A549 (cell line): ENCODE data around the gene ANKRD13C. TPM values are rescaled to one million over a fixed set of nuclear protein-coding genes. Genes with fewer than 3 reads are reported as not detected.

Experiments
- ATAC-seq, 2 experiments: fragments of 200-7000 bp in 1 of 2; fragments of >200 bp in 1 of 2; cut with Nextera tagmentation in 1 of 2; cut with Tn5 transposase in 1 of 2; 3 replicates each; pipeline versions ENCODE4 v1.8.0 to v1.9.1; 2018 to 2020; ENCODE audit warnings: mild to moderate bottlenecking in 1 of 2, moderate library complexity in 1 of 2
- CTCF ChIA-PET: fragments of 300-600 bp; sonication (Branson Sonifier 250); formaldehyde crosslinking; extraction: SDS; loops from one replicate; lab custom pipeline; 2021; ENCODE audit warnings: antibody characterized with exemption, inconsistent platforms; lab: Yijun Ruan, JAX
- POLR2A ChIA-PET: fragments of 350-600 bp; formaldehyde crosslinking; extraction: SDS; loops from one replicate; lab custom pipeline; 2021; ENCODE audit warnings: antibody characterized with exemption, inconsistent platforms; lab: Yijun Ruan, JAX
- DNase-seq, 2 experiments: peaks; one replicate each; pipeline versions ENCODE4 v3.0.0 to v3.0.0-alpha.2; 2011 to 2016; ENCODE audit warnings: low read depth in 1 of 2, low spot score in 1 of 2
- FAIRE-seq: peaks from 2 replicates; lab custom pipeline; 2011; peaks lifted over from hg19 to GRCh38; lab: Jason Lieb, UNC
- H3K27ac ChIP-seq, 2 experiments: fragments of >200 bp; sonication (Bioruptor Twin); formaldehyde crosslinking; 3 replicates each; pipeline ENCODE4 v1.5.1; 2016 to 2017
- H3K4me1 ChIP-seq: fragments of >200 bp; sonication (Bioruptor Twin); formaldehyde crosslinking; 3 replicates; pipeline ENCODE4 v1.6.1; 2016
- H3K4me2 ChIP-seq: fragments of >200 bp; sonication (Bioruptor Twin); formaldehyde crosslinking; 3 replicates; pipeline ENCODE4 v1.6.1; 2016
- H3K4me3 ChIP-seq: fragments of >200 bp; sonication (Bioruptor Twin); formaldehyde crosslinking; 3 replicates; pipeline ENCODE4 v1.5.1; 2016
- H3K9me3 ChIP-seq: fragments of >200 bp; sonication (Bioruptor Twin); formaldehyde crosslinking; 3 replicates; pipeline ENCODE4 v1.6.1; 2016
- CEBPB ChIP-seq, 2 experiments: fragments of >200 bp in 1 of 2; sonication (Bioruptor Twin) in 1 of 2; formaldehyde crosslinking in 1 of 2; IDR thresholded peaks; 2 replicates each; pipeline ENCODE4 v1.6.1; 2012 to 2016
- CHD2 ChIP-seq: fragments of 150-350 bp; IDR thresholded peaks from 2 replicates; pipeline ENCODE4 v1.6.1; 2014; ENCODE audit warnings: low read length; ENCODE audit not compliant: partially characterized antibody
- CTCF ChIP-seq: fragments of >200 bp; sonication (Bioruptor Twin); formaldehyde crosslinking; IDR thresholded peaks from 3 replicates; pipeline ENCODE4 v1.5.1; 2016
- EHMT2 ChIP-seq: fragments of 200-600 bp; sonication (generic); IDR thresholded peaks from 2 replicates; pipeline ENCODE4 v1.6.1; 2016; ENCODE audit warnings: antibody characterized with exemption, low read depth, mild to moderate bottlenecking, moderate library complexity
- EP300 ChIP-seq, 2 experiments: fragments of >200 bp; sonication (Bioruptor Twin); formaldehyde crosslinking; IDR thresholded peaks; 2 replicates in 1 of 2; 3 replicates in 1 of 2; pipeline ENCODE4 v1.6.1; 2016 to 2017
- FOSB ChIP-seq: fragments of 250-450 bp; sonication (Bioruptor Pico); IDR thresholded peaks from 2 replicates; pipeline ENCODE4 v1.5.0; 2020; ENCODE audit warnings: mild to moderate bottlenecking, moderate library complexity
- FOSL2 ChIP-seq, 2 experiments: fragments of 450-650 bp in 1 of 2; fragments of >200 bp in 1 of 2; sonication (Bioruptor Twin) in 1 of 2; formaldehyde crosslinking; IDR thresholded peaks; 2 replicates each; pipeline versions ENCODE4 v1.5.0 to v1.6.1; 2016 to 2020; ENCODE audit warnings: mild to moderate bottlenecking in 1 of 2, moderate library complexity in 1 of 2
- GATA3 ChIP-seq: IDR thresholded peaks from 2 replicates; pipeline ENCODE4 v1.6.1; 2012; ENCODE audit warnings: borderline replicate concordance
- HEYL ChIP-seq: fragments of 250-450 bp; sonication (Bioruptor Pico); IDR thresholded peaks from 2 replicates; pipeline ENCODE4 v1.8.0; 2021; ENCODE audit warnings: mild to moderate bottlenecking, moderate library complexity
- HOXB13 ChIP-seq: fragments of 250-450 bp; sonication (Bioruptor Pico); IDR thresholded peaks from 2 replicates; pipeline ENCODE4 v1.5.0; 2020; ENCODE audit warnings: low read depth, mild to moderate bottlenecking, moderate library complexity
- MAFK ChIP-seq: fragments of 450-650 bp; IDR thresholded peaks from 2 replicates; pipeline ENCODE4 v1.6.1; 2014; ENCODE audit not compliant: partially characterized antibody
- NFE2L2 ChIP-seq: fragments of 150-350 bp; conservative IDR thresholded peaks from 2 replicates; pipeline ENCODE4 v1.6.1; 2014; ENCODE audit warnings: low read length
- PHF8 ChIP-seq: fragments of 200-600 bp; sonication (generic); IDR thresholded peaks from 2 replicates; pipeline ENCODE4 v1.6.1; 2016; ENCODE audit warnings: low read depth, mild to moderate bottlenecking, antibody characterized with exemption, moderate library complexity, borderline replicate concordance
- RFX5 ChIP-seq: fragments of 450-650 bp; IDR thresholded peaks from 2 replicates; pipeline ENCODE4 v1.7.1; 2014; ENCODE audit warnings: antibody characterized with exemption, mild to moderate bottlenecking, moderate library complexity
- SREBF2 ChIP-seq: fragments of 450-650 bp; IDR thresholded peaks from 2 replicates; pipeline ENCODE4 v1.6.1; 2014; ENCODE audit warnings: mild to moderate bottlenecking, moderate library complexity
- TFCP2L1 ChIP-seq: fragments of 250-450 bp; sonication (Bioruptor Pico); IDR thresholded peaks from 2 replicates; pipeline ENCODE4 v1.5.0; 2021; ENCODE audit warnings: mild to moderate bottlenecking
- ZFP36 ChIP-seq: fragments of 450-650 bp; IDR thresholded peaks from 2 replicates; pipeline ENCODE4 v1.6.1; 2014; ENCODE audit warnings: borderline replicate concordance; ENCODE audit not compliant: partially characterized antibody
- ZNF302 ChIP-seq: fragments of 250-450 bp; sonication (Bioruptor Pico); IDR thresholded peaks from 2 replicates; pipeline ENCODE4 v1.9.0; 2021; ENCODE audit warnings: inconsistent platforms, mild to moderate bottlenecking, moderate library complexity
- polyA plus RNA-seq, 4 experiments: library from polyadenylated mRNA; depleted of rRNA in 3 of 4; stranded (reverse); fragments of >200 nt; fragmentation: RNase III in 1 of 4; extraction: RNeasy Plus Mini Kit Qiagen cat#74134 plus additional on column Dnase treatment in 1 of 4; gene quantifications; 2 replicates in 3 of 4; 3 replicates in 1 of 4; pipeline ENCODE4 v1.2.3, GENCODE V29; 2011 to 2017

Gene ANKRD13C
- polyA plus RNA-seq, 2 of the 4 experiments (the other 2 are of a cell fraction), result 8.1 to 12.5 TPM

GRCh38 chr1:70247768-70248167, 106.8 kb downstream of the ANKRD13C start:
- Histone ChIP-seq H3K27ac (no peak overlapping the region), H3K4me3 (no peak overlapping the region), H3K4me2 (no peak overlapping the region), H3K9me3 (no peaks in the 10 kb centered on the region), H3K4me1 (no peaks in the 10 kb centered on the region)
- ATAC-seq, result no peak
- FAIRE-seq, result no peak
- POLR2A ChIA-PET, result no interaction called here
- TF ChIP-seq HEYL (CRISPR knock-in tag) (no peak), PHF8 (no peak)
- no peak for DNase-seq
- CTCF ChIA-PET, result no interaction called here

DNA sequence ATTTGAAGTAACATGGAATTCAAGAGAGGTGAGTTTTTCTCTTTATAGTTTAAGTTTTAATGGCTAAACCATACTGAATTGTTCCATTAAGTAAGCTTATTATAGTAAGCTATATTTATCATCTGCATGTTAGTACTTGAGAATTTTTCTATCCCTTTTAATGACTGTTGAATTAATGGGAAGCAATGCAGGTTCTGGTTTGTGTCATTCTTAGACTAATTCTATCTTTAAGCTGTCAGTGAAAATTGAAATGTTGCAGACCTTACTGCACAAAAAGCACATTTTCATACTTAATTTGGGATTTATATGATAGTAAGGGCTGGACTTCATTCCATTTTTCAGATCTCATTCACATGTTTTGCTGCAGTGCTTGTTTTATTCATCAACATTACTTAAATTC, 107.4 kb downstream of the ANKRD13C start:
- ATAC-seq (no peak), FAIRE-seq (no peak), DNase-seq (no peak)
- H3K27ac ChIP-seq, result no peak overlapping the region
- ChIA-PET POLR2A (no interaction called here), CTCF (no interaction called here)
- TF ChIP-seq FOSL2 (IDR thresholded peaks at IDR 0.05) (no peak), FOSL2 (CRISPR knock-in tag; IDR thresholded peaks at IDR 0.05) (no peak), HOXB13 (CRISPR knock-in tag) (no peak)
- H3K4me2 ChIP-seq, result no peak overlapping the region
- H3K4me1 ChIP-seq, result no peaks in the 10 kb centered on the region
- no peak overlapping the region for H3K4me3 ChIP-seq
- no peaks in the 10 kb centered on the region for H3K9me3 ChIP-seq

DNA sequence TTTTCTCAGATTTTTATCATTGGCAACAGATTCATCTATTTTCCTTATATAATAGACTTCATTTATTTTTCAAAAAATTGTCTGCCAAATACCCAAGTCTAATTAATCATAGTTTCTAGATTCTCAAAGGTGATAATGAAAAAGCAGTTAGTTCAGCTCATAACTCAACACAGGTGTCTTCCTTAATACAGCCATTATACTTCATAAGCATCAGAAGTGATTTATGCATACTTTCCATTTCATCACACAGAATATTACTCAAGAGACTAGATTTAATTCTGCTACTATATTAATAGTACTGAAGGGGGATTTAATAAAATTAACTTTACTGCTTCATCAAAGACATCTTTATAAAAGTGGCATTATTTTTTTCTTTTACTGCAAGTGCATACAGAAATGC, 114.6 kb downstream of the ANKRD13C start:
- H3K27ac ChIP-seq, result no peak overlapping the region
- TF ChIP-seq FOSL2 (IDR thresholded peaks at IDR 0.05) (no peak), FOSL2 (CRISPR knock-in tag; IDR thresholded peaks at IDR 0.05) (no peak)
- ChIA-PET POLR2A (no interaction called here), CTCF (no interaction called here)
- H3K4me3 ChIP-seq, result no peak overlapping the region
- no peak for DNase-seq
- H3K4me2 ChIP-seq, result no peak overlapping the region
- no peaks in the 10 kb centered on the region for H3K4me1 ChIP-seq
- ATAC-seq, result no peak
- no peaks in the 10 kb centered on the region for H3K9me3 ChIP-seq
- FAIRE-seq, result no peak

DNA sequence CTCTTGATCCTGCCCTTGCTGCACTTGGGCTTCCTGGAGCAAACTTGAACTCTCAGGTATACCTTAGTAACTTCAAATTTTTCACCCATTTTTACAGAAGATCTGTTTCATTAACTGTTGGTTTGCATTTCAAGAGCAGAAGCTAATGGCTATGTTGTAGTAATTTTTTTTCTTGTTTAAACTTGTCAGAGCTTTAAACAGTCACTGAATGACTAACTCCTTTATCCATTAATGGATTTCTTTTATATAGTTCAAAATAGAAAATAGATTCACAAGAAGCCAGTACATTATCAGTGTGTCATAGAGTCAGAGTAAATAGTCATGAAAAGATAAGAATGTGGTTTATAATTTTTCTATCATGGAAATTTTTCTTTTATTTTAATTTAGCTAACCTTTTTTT, 119.8 kb downstream of the ANKRD13C start:
- no peak for TF ChIP-seq SREBF2
- TF ChIP-seq ZFP36, result no peak
- TF ChIP-seq MAFK, result no peak
- TF ChIP-seq EP300 (IDR thresholded peaks at IDR 0.05), result no peak
- no peak for TF ChIP-seq PHF8
- no peak for TF ChIP-seq CEBPB (IDR thresholded peaks at IDR 0.05)
- no peak for TF ChIP-seq ZNF302
- TF ChIP-seq CHD2, result no peak
- TF ChIP-seq FOSB, result no peak
- TF ChIP-seq GATA3, result no peak
- TF ChIP-seq TFCP2L1 (CRISPR knock-in tag), result no peak
- no peak for TF ChIP-seq CTCF
- TF ChIP-seq EHMT2, result no peak
- TF ChIP-seq NFE2L2, result no peak
- TF ChIP-seq RFX5, result no peak
- TF ChIP-seq FOSL2 (IDR thresholded peaks at IDR 0.05), result no peak
- no peak for TF ChIP-seq FOSL2 (CRISPR knock-in tag; IDR thresholded peaks at IDR 0.05)
- Histone ChIP-seq H3K9me3 (no peaks in the 10 kb centered on the region), H3K27ac (no peak overlapping the region), H3K4me3 (no peak overlapping the region), H3K4me1 (no peaks in the 10 kb centered on the region), H3K4me2 (no peak overlapping the region)
- ChIA-PET POLR2A (no interaction called here), CTCF (no interaction called here)
- DNase-seq (no peak), ATAC-seq (no peak), FAIRE-seq (no peak)
